HG02642 (cell line): ENCODE results near the gene UQCC2.

Source experiments
- ATAC-seq: cut with Tn5 transposase; IDR thresholded peaks from one replicate; pipeline ENCODE4 v1.9.1; 2021; ENCODE audit warnings: mild to moderate bottlenecking; ENCODE audit not compliant: unreplicated experiment, poor library complexity

Gene UQCC2

DNA sequence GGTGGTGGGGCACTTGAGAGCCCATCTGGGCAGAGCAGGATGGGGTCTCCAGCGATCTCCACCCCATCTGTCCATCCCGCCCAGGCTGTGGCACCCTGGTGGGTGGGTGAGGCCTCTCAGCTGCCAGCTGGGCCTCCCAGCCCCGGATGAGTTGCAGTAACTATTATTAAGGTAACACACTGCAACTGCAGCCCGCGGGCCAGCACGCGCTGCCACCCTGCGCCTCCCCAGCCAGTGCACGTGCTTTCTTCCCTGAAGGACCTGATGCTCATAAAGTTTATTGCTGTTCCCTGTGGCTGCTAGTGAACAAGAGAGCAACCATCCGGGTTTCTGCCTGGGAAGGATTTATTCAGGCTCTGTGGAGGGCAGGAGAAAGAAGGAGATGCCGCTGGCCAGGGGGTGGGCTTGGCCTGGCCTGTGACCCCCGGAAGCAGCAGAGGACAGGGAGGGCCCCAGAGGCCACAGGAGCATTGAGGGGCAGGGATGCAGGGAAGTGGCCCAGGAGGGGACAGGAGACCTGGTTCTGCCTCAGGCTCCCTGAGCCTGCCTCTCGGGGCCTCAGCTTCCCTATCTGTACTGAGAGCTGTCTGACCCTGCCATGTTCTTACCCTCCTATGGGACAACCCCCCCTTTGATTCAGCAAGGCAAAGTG, 33.5 kb upstream of the UQCC2 start:
- ATAC-seq, result no peak

DNA sequence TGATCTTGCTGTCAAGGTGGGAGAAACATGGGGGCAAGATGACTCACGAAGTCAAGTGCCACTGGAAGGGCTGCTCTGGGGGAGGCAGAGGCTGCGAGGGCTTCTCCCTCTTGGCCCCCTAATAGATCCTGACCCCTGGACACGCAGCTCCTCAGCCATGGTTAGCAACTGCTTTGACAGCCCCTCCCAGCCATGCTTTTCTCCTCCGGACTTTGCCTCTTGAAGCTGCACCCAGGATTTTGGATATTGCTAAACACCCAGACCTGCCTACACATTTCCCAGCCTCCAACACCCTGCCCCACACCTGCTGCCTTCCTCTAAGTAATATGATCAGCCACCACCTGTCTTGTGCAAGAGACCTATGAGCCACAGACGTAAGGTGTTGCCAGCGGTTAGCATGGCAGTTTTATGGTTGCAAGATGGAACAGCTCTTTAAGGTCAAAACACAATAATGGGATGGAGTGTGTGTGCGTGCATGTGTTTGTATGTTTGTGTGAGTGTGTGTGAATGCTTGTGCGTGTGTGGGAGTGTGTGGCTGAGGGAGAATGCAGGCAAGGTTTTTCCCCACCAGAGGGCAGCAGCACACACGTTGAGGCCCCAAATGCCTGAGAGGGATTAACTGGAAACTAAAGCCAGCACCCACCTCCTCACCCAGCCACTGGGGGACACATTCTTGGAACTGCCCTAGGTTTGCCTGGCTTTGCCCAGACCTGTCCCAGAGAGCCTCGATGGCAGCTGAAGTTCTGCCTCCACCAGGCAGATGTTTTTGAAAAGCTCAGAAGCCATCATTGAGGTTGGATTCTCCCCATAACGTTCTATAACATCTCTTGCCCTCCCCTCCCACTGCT, 32.7 kb upstream of the UQCC2 start:
- no peak for ATAC-seq

DNA sequence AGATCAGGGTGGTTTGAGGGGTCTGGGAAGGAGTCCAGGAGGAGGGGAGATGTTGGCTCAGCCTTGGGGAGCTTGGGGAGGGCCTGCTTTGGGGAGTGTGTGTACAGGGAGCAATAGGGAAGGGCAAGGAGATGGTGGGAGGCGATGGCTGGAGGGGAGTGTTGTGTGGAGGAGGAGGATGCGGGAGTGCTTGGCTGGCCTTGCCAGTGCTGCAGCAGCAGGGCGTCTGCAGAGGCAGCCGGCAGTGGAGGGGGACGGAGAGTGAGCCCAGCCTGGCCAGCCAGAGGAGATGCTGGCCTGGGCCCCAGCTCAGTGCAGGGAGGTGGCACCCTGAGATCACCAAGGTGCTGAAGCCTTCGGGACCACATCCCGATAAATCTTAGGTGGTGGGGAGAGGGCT, 31.3 kb upstream of the UQCC2 start:
- ATAC-seq, result no peak

DNA sequence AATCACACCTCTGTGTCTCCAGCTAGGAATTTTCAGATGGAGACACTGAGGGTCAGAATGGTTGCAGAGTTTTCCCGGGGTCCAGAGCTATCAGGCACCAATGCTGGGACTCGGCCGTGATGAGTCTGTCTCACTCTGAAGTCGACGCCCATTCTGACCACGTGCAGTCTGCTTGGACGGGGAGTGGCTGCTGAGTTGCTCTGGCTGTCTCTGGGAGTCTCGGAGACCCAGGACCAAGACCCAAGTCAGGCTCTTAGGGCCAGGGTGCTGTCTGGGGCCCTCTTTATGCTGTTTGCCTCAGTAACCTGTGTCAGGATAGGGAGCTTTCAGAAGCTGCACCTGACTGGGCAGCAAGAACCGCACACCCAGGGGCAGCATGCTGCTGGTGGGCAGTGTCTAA, 30.6 kb upstream of the UQCC2 start:
- no peak for ATAC-seq

DNA sequence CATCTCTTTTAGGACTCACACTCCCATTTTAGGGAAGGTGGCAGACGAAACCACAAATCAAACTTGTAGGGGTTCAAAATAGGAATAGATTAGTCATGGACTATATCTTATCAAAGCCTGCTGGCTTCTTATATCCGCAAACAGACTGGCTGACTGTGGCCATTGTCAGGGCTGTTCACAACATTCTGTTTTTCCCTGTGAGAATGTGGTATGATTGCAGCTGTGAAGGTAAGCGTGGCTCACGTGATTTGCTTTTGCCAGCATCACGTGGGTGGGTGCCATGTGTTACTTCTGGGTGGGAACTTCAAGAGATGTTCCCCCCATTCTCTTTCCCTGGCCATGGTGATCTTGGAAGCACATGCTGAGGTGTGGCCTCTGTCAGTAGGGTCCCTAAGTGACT, 29.3 kb upstream of the UQCC2 start:
- ATAC-seq, result no peak

DNA sequence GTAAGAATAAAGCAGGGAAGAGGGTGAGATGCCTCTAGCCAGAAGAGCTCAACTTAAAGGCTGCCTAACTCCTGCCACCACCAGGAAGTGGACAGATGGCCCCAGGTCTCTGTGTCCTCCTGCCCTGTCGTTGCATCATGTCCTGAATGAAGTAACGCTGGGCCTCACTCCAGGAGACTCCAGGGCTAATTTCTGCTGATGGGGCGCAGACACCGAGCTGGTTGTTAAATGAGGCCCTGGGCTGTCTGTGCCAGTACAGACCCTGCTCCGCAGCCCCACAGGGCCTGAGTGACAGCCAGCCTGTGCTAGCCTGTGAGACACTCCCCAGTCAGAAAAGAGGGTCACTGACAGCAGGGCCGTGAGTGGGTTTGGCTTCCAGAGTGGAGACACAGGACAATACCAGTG, 28.7 kb upstream of the UQCC2 start:
- ATAC-seq, result no peak

DNA sequence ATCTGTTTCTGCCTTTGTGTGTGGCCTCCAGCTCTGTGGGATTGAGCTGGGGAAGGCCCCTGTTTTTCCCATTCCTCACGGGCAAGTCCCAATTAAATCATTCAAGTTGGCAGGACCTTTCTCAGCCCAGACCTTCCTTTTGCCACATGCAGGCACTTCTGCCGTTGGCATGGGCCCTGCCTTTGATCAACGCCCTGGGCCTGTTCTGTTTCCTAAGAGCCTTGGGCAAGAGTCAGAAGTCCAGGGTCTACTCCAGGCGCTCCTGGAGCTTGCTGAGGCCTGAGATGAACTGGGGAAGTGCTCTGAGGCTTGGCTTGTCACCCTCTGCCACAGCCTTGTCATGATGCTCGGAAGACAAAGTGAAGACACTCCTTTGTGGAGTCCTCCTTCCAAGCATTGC, 28.1 kb upstream of the UQCC2 start:
- no peak for ATAC-seq

DNA sequence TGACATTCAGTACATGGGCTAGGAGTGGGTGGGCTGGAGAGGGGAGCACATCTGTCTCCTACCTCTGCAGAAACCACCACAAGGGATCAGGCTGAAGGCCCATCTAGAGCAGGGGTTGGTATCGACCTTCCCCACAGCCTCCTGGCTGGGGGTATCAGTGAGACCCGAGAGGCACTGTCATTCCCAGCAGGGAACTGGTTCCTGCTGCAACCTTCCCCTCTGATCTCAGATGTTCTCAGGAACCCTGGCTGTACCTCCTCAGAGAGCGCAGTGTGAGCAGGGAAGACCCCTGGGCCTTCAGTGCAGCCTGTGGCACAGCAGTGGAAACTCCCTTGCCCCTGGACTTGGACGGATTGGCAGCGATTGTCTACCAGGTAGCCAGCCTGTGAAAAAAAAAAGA, 27.4 kb upstream of the UQCC2 start:
- no peak for ATAC-seq

DNA sequence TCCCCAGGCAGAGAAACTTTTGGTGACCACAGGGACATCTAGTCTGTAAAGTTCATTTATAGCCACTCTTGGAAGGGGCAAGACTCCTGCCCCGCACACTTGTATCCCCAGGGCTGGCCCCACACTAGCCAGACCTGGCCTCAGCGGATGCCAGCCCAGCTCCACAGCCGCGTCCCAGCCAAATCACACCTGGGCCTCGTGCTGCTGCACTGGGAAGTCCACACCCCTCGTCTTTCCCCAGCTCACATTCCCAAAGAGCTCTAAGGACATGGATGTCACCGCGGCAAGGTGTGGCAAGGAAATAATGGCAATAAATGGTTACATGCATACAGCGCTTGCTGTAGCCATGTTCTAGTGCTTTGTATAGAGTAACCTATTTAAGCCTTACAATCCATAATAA, 26.7 kb upstream of the UQCC2 start:
- no peak for ATAC-seq

DNA sequence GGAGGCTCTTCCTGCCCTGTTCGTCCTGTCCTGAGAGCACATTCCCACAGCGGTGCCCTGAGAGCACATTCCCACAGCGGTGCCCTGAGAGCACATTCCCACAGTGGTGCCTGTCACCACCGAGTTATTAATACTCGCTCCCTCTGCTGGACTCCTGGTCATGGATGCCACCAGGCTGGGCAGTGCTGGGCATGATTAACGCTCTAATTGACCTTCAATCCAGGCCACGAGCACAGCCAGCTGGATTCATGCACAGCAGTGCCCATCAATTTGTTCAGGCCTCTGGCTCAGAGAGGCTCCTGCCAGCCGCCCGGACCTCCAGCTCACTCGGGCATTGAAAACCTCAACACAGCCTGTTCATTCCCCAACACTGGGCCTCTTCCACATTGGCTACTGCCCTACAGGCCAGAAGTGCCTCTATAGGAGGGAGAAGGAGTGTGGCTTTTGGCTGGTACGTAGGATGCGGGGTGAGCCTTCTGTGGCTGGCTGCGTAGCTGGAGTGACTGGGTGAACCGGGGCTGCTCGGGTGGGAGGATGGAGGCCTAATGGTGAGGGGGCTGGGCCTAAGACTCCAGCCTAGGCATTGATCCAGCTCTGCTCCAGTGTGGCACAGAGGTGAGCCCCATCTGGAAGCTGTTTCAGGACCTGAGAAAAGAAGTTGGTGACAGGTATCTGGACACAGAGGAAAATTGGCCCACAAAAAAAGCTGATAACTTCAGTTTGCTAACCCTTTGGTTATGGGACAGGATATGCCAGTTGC, 25.9 kb upstream of the UQCC2 start:
- no peak for ATAC-seq

DNA sequence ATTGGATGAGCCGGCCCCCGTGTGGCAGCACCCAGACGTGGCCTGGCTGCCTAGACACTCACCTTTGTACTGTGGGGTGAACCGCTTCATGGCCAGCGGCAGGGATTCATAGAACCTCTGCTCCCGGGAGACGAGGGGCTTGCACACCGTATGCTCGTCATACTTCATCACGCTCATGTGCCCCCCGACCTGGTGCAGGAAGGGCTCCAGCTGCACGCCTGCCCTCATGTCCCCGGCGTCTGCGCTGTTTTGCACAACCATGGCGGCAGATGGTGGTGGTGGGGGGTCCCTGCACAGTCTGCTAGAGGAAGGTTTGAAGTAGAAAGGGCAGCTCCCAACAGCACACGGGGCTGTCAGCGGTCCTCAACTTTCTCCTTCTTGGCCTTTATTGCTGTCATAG, 23.7 kb upstream of the UQCC2 start:
- ATAC-seq, result no peak

DNA sequence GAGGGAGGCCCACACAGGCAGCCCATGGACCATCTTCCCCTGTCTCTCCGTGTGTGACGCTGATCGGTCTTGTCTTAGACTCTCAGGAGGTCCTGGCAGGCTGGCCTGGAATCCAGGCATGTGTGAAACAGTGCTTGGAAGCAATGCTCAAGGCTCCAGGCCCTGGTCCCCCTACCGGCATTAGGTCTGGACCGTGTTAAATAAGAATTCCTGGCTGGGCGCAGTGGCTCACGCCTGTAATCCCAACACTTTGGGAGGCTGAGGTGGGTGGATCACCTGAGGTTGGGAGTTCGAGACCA, 22.2 kb upstream of the UQCC2 start:
- ATAC-seq, result no peak

DNA sequence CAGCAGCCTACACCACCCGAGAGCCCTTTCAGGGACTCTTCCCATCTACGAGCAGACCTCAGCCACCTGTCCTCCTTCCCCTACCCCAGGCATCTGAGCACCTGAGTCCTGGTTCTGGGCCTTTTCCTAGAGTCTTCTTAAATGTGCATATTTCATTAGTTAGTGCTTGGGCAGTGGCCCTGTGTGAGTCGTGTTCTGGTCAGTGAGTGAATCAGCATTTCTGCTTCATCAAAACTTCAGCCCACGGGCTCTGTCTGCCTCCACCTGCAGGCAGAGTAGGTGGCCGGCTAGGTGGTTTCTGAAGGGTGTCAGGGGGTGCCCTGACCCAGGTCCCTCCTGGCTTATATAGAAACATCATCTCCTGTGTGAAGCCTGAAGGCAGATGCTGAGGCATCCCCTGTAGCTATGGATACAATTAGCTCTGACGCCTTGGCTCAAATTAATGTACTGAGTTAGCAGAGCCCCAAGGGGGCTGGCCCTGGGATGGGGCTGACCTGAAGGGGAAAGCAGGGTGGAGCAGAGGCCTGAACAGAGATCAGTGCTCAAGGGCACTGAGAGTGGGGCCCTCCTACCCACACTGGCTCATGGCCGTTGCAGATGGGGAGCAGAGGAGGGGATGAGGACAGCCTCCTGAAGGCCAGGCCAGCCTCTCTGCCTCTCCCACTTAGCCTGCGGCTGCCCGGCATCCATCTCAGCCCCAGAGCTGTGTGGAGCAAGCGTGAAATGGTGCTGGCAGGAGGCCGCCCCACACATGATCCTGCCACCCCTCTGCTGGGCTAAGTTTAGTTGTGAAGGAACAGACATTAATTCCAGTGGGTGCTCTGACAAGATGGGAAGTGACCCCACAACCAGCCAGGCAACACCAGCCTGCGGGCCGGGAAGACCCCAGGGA, 21.6 kb upstream of the UQCC2 start:
- ATAC-seq, result no peak

DNA sequence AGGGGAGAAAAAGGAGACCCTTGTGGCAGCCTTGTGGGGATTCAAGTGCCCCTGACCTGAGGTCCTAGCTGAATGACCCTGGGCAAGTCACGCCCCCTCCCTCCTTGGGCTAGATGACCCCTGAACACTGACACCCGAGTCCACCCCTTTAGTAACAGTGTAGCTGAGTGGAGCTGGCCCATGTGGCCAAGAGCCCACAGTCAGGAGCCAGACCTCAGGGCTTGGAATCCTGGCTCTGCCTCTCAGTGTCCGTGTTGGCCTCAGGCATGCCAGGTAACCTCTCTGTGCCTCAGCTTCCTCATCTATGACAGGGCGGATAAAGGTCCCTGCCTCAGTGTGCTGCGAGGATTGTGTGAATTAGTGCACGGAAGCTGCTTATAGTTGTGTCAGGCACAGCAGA, 20.9 kb upstream of the UQCC2 start:
- ATAC-seq, result no peak

DNA sequence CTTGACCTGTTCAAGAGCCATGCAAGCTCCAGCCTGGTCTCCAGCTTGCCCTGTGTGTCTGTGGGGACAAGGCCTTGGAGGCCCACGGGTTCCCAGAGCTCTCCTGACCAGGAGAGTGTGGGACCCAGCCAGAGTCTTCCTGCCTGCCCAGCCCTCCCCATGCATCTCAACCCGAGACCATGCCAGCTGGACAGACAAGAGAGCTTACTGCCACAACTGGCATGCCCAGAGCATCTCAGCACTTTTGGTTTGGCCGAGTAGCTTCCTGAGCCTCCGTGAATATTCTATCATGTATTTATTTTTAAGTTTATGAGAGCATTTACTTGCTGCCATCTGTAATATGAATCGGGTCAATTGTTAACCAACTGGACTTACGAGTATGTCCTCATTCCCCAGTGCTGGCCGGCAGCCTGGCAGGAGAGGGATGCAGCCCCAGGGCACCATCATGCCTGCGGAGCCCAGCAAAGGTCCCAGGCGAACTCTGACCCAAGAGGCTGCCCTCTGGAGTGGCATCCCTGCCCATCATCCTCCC, 20.3 kb upstream of the UQCC2 start:
- no peak for ATAC-seq

DNA sequence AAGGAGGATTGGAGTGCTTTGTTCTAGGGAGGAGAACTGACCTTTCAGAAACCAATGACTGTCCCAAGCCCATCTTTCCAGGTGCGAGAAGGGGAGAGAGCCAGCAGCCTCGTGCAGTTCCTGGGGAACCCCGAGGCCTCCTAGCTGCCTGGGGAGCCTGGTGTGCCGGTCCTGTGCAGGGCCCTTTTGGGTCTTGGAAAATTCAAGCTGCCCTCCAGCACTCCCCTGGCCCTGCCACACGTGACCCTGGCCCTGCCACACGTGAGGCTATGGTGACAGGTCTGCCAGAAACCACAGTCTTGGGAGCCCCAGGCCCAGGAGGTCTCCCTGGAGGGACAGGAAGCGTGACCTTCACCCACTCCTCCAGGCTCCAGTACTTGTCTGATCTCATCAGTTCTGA, 19.5 kb upstream of the UQCC2 start:
- no peak for ATAC-seq

DNA sequence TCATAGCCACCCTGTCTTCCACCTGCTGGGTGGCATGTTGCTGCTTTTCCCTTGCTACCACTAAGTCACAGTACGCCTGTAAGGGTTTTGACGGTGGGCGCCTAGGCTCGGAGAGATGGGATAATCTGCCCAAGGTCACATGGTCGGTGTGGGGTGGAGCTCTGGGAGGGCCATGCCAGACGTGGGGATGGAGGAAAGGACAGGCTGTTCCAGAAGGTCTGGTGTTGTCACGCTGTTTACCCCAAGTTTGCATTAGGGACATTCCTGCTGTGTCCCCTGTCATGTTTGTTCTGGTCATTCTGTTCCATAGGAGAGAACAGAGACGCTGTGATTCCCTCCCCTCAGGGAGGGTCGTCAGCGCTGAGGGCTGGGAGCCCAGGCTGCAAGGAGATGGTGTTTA, 19.1 kb upstream of the UQCC2 start:
- no peak for ATAC-seq

DNA sequence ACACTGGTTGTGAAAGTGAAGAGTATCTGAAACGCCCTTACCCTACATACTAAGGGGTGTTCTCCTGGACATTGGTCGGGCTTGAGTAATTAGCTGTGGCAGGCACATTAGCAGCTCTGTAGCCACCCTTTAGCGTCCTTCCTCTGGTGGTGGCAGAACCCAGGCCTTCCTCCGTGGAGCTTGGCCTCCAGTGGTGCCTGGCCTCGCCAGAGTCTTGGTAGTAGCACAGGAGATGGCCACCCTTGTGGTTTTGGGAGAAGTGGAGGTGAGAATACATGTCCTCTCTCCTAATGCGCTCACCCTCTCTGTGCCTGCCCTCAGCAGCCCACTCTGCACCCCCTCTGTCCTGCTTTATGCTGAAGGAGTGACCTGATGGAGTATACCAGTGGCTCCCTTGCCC, 17.6 kb upstream of the UQCC2 start:
- no peak for ATAC-seq

DNA sequence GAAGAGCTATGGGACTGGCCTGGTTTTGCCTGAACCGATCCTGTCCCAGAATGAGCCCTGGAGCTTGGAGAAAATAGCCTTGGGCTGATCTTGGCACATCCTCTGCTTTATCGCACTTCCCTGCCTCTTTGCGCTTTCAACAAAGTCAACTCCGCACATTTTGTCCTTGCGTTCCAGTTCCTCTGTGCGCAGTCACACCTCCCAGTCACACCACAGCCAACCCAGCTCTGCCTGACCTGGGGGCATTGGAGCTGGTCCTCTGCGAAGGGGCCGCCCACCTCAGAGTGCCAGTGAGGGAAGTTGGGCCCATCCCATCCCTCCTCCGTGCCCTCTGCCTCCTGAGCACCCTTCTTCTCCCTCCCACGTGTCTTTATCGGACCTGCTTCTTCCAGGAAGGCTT, 16.9 kb upstream of the UQCC2 start:
- no peak for ATAC-seq

DNA sequence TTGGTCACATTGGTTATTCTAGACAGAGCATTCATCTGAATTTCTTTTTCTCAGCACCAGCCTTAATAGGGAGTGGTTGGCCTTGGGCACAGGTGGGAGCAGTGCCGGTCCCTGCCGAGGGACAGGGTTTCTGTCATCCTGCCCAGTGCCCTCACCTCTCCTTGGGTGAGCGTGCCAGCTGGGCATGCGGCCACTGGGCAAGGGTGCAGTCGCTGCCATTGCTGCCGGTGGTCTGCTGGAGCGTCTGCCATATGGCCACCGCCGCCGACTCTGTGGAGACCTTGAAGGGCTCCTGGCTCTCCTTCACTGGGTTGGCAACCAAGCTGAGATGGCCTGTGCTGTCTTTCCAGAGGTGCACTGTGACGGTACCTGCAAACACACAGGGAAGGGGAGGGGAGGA, 16.4 kb upstream of the UQCC2 start:
- no peak for ATAC-seq
